Heart right ventricle (tissue), 16 donors: ENCODE measurements around the gene CAPN9. TPM values are rescaled to one million over a fixed set of nuclear protein-coding genes. Genes with fewer than 3 reads are reported as not detected.
"Not testable (repeated sequence)": the region's sequence is repeated elsewhere in the genome, so short reads cannot be mapped to it uniquely, and the experiment has no call there.

Experiments
- ATAC-seq, 8 donors: fragments of 200-7000 bp; cut with Tn5 transposase; one replicate each; pipeline ENCODE4 v1.9.1; 2020; ENCODE audit warnings: mild to moderate bottlenecking in 8 of 8, moderate library complexity in 8 of 8, moderate number of reproducible peaks in 1 of 8
- DNase-seq, 2 donors: peaks; one replicate each; pipeline ENCODE4 v3.0.0-alpha.2; 2020
- H3K27ac ChIP-seq, 10 donors: fragments of 200-600 bp; sonication (generic) in 2 of 10; one replicate each; pipeline versions ENCODE4 v1.5.0 to v1.8.0; 2020 to 2022; ENCODE audit warnings: mild to moderate bottlenecking in 3 of 10
- H3K27me3 ChIP-seq, 7 donors: fragments of 200-600 bp; one replicate each; pipeline ENCODE4 v1.8.0; 2021 to 2022; ENCODE audit warnings: mild to moderate bottlenecking in 2 of 7
- H3K36me3 ChIP-seq, 9 donors: fragments of 200-600 bp; sonication (generic) in 1 of 9; one replicate each; pipeline versions ENCODE4 v1.5.0 to v1.8.0; 2020 to 2022; ENCODE audit warnings: mild to moderate bottlenecking in 2 of 9
- H3K4me1 ChIP-seq, 9 donors: fragments of 200-600 bp; sonication (generic) in 1 of 9; one replicate each; pipeline versions ENCODE4 v1.5.0 to v1.8.0; 2020 to 2022; ENCODE audit warnings: mild to moderate bottlenecking in 4 of 9
- H3K4me3 ChIP-seq, 10 donors: fragments of 200-600 bp; sonication (generic) in 2 of 10; one replicate each; pipeline versions ENCODE4 v1.5.0 to v1.8.0; 2020 to 2022; ENCODE audit warnings: mild to moderate bottlenecking in 7 of 10, moderate library complexity in 2 of 10
- H3K9me3 ChIP-seq, 11 donors: fragments of 200-600 bp in 10 of 11; sonication (generic) in 2 of 11; one replicate each; pipeline versions ENCODE4 v1.5.0 to v1.8.0; 2013 to 2022; ENCODE audit warnings: mild to moderate bottlenecking in 2 of 11, control low read depth in 1 of 11, moderate library complexity in 1 of 11
- WGBS, 2 donors: extraction: QIAGEN DNeasy Blood & Tissue Kit; methylation state at CpG; one replicate each; pipeline ENCODE4 v1.1.7; 2013; ENCODE audit warnings: inconsistent platforms in 1 of 2; 5-methylcytosine and 5-hydroxymethylcytosine counted together
- intact Hi-C, 10 donors: fragments of 100-400 bp; cut with DNase I; formaldehyde crosslinking; loops; one replicate each; pipeline versions ENCODE4 v1.11.1 to v1.14.2; 2022
- polyA plus RNA-seq, 2 donors: library from polyadenylated mRNA; stranded (reverse); fragments of 200-250 nt; gene quantifications; one replicate each; pipeline ENCODE4 v1.2.3, GENCODE V29; 2013
- total RNA-seq, 10 donors: library from RNA; stranded (reverse); fragmentation: NEBNext Ultra II Directional in 3 of 10; extraction: Animal tissue kit (Norgen Biotek cat#: 25700) in 3 of 10; gene quantifications; one replicate each; pipeline versions ENCODE4 v1.2.1 to v1.2.4, GENCODE V29; 2021 to 2023
- TF ChIP-seq, protein P1 (sequence below), 9 donors: fragments of 200-600 bp; sonication (generic) in 2 of 9; IDR thresholded peaks; one replicate each; pipeline versions ENCODE4 v1.5.0 to v1.8.0; 2021 to 2022; ENCODE audit warnings: antibody characterized with exemption in 9 of 9, mild to moderate bottlenecking in 5 of 9, moderate library complexity in 1 of 9
- donor health status: Arrhythmogenic right ventricular cardiomyopathy.
- donor health status: ischemic (EF 13 %, LVEDD 7.1; RV severe dilation, severe dysfunction).
- donor health status: healthy with polysubstance abuse.
- donor health status: DM: no; HTN: yes; CAD: no.
- donor health status: DM: no; HTN: no; CAD: no.
- donor health status: ischemic (EF 25% LVEDD 6.9; RV normal size, moderate dysfunction).
- donor health status: ischemic (EF 25% LVEDD 5.7; RV mildly dilated, moderate dysfunction).
- donor health status: healthy.
- donor health status: DM: yes; HTN: yes; CAD: no.
- donor health status: Ischemic cardiomyopathy.
- donor health status: ischemic (EF 35%, LVEDD 5.7; RV mildly dilated, moderate dysfunction).
- donor health status: nonischemic (EF 11% LVEDD 7.7; RV severe dilation, severe dysfunction).
- donor health status: DM: yes; HTN: yes; CAD: no.
- donor health status: PGD.
- donor health status: ischemic (EF 29% LVEDD 5.4; RV normal size, mild dysfunction).
- donor health status: nonischemic (EF 23%, LVEDD 6.1; RV moderate dilation, normal function).

CAPN9 gene
- total and polyA plus RNA-seq, 12 donors, result 0.22 to 0.25 (median 0.24) TPM; not detected in 9

DNA sequence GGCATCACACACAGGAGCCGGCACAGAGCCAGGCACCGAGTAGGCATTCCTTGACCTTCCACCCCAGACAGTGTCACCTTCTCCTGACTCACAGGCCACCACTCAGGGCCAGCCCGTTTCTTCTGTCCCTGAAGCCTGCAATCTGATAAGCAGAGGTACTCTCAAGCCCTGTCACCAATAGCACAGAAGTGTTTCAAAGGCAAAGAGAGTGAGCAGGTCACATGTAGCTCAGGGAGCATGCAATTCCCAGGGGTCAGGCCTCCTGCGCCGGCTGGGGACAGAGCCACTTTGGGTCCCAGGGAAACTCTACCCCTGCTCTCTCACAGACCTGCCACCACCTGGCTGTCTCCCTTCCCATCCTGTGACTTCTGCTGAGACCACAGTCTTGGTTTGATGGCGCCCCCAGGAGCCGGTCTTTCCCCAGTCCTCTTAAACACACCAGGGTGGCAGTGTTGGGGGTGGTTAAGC, 13.2 kb downstream of the CAPN9 start:
- intact Hi-C loops, result no loop called here
- Histone ChIP-seq H3K9me3 (peaks cover 0 to 6% (median 0%) of the 10 kb centered on the region in 11 donors), H3K27me3 (no peaks in the 10 kb centered on the region), H3K27ac (no peak overlapping the region), H3K36me3 (no peaks in the 10 kb centered on the region), H3K4me3 (no peak overlapping the region), H3K4me1 (peaks cover 0 to 6% (median 0%) of the 10 kb centered on the region in 9 donors)
- 58 to 69% methylated on average over 7 of the region's 7 CpGs for WGBS, 2 donors
- DNase-seq (no peak), ATAC-seq (peak in 5 of 8 donors; percentile 16 to 69 (median 28))
- TF ChIP-seq, protein P1, sequence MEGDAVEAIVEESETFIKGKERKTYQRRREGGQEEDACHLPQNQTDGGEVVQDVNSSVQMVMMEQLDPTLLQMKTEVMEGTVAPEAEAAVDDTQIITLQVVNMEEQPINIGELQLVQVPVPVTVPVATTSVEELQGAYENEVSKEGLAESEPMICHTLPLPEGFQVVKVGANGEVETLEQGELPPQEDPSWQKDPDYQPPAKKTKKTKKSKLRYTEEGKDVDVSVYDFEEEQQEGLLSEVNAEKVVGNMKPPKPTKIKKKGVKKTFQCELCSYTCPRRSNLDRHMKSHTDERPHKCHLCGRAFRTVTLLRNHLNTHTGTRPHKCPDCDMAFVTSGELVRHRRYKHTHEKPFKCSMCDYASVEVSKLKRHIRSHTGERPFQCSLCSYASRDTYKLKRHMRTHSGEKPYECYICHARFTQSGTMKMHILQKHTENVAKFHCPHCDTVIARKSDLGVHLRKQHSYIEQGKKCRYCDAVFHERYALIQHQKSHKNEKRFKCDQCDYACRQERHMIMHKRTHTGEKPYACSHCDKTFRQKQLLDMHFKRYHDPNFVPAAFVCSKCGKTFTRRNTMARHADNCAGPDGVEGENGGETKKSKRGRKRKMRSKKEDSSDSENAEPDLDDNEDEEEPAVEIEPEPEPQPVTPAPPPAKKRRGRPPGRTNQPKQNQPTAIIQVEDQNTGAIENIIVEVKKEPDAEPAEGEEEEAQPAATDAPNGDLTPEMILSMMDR (IDR thresholded peaks at IDR 0.05), result no peak

DNA sequence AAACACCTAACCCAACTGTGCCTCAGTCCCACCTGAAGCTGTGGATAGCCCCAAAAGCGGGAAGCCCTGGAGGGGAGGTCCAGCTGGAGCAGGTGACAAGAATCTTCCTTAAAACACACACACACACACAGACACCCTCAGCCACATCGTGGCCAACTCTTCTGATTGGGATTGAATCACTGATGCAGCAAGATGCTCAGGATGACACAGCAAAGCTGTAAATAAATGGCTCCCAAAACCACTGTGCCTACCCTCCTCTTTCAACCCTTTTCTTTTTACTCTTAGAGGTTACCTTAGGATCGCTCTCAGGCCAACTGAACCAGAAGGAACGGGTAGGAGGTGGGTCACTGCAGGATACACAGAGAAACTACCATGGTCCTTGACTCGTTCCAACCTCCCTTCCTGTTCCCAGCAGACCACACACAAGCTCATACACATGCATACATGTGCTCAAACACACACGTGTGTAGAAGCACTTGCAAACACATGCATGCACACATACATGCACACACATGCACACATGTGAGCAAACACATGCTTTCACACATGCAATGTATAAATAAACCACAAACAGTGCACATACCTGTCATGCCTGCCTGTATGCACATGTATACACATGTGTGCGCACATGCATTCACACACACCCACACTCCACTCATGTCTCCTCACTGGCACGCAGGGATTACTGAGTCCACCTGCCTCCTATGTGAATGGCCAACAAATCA, 14.4 kb downstream of the CAPN9 start:
- peaks cover 0 to 6% (median 0%) of the 10 kb centered on the region in 9 donors for H3K4me1 ChIP-seq
- intact Hi-C loops, result no loop called here
- H3K27me3 ChIP-seq, result no peaks in the 10 kb centered on the region
- WGBS, 2 donors, result 88 to 89% methylated on average over 8 of the region's 8 CpGs
- no peaks in the 10 kb centered on the region for H3K36me3 ChIP-seq
- DNase-seq (no peak), ATAC-seq (no peak)
- peaks cover 0 to 6% (median 0%) of the 10 kb centered on the region in 11 donors for H3K9me3 ChIP-seq
- H3K4me3 ChIP-seq, result no peak overlapping the region
- no peak overlapping the region for H3K27ac ChIP-seq
- TF ChIP-seq, protein P1 (IDR thresholded peaks at IDR 0.05), result no peak

DNA sequence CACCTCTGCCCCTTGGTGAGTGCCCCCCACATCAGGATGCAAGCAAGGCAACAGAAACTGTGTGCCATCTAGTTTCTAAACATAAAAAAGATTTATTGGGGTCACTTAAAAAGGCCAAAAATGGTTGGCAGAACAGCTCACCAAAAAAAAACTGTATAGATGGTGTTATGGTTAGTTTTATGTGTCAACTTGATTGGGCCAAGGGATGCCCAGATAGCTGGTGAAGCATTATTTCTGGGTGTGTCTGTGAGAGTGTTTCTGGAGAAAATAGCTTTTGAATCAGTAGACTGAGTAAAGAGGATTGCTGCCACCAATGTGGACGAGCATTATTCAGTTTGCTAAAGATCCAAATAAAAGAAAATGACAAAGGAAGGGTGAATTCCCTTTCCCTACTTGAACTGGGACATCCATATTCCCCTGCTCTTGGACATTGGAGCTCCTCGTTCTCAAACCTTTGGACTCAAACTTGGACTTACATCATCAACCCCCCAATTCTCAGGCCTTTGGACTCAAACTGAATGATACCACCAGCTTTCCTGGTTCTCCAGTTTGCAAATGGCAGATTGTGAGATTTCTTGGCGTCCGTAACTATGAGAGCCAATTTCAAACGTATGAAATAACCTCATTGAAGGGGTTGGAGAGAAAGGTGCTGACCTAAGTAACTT, 16.9 kb downstream of the CAPN9 start:
- Histone ChIP-seq H3K36me3 (no peaks in the 10 kb centered on the region), H3K4me3 (no peak overlapping the region), H3K27ac (no peak overlapping the region), H3K9me3 (peaks cover 0 to 6% (median 0%) of the 10 kb centered on the region in 11 donors), H3K4me1 (peaks cover 0 to 10% (median 0%) of the 10 kb centered on the region in 9 donors), H3K27me3 (no peaks in the 10 kb centered on the region)
- TF ChIP-seq, protein P1 (IDR thresholded peaks at IDR 0.05), result no peak
- ATAC-seq (no peak), DNase-seq (no peak)
- intact Hi-C loops, result no loop called here
- WGBS, 2 donors, result 92% methylated on average over 5 of the region's 5 CpGs

DNA sequence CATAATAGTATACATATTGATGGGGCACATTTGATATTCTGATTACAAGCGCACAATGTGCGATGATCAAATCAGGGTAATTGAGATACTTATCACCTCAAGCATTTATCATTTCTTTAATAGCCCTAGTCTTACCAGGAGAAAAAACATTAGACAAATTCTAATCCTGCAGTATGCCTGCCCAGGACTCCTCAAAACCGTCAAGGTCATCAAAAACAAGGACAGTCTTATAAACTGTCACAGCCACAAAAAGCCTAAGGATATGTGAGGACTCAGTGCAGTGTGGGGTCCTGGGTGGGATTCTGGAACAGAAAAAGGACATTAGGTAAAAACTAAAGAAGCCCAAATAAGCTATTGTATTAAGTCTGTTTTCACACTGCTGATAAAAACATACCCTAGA, 19.1 kb downstream of the CAPN9 start:
- WGBS, 2 donors, result 94% methylated on average over 3 of the region's 3 CpGs
- no peak overlapping the region for H3K4me3 ChIP-seq
- intact Hi-C loops, result no loop called here

DNA sequence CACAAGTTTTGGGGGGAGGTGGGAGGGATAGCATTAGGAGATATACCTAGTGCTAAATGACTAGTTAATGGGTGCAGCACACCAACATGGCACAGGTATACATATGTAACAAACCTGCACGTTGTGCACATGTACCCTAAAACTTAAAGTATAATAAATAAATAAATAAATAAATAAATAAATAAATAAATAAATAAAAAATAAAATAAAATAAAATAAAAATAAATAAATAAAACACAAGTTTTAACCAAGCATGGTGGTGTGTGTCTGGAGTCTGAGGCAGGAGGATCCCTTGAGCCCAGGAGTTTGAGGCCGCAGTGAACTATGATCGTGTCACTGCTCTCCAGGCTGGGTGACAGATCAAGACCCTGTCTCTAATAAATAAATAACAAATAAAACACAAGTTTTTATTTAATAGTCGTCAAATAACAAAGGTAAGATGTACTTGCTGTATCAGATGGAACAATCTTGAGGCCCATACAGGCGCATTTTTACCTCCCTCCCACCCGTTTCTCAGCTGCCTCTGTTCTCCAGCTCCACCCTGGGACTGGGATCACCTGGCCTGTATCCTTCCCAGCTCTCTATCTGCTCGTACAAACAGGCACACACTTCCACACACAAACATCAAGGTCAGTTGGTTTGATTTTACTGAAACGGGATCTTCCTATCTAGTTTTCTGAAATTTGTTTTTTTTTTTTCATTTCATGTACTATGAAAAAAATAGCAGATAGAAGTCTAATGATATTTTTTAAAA, 20.8 kb downstream of the CAPN9 start:
- H3K27ac ChIP-seq, H3K36me3 ChIP-seq, DNase-seq, H3K4me3 ChIP-seq, ATAC-seq, intact Hi-C loops, H3K27me3 ChIP-seq: not testable (repeated sequence)
- H3K4me1 ChIP-seq, result peaks cover 0 to 17% (median 7%) of the 10 kb centered on the region in 9 donors
- H3K9me3 ChIP-seq, result peaks cover 0 to 12% (median 0%) of the 10 kb centered on the region in 11 donors
- 80 to 87% methylated on average over 8 of the region's 8 CpGs for WGBS, 2 donors

More for the DNA sequence above, 19.1 kb downstream of the CAPN9 start:
- Histone ChIP-seq H3K4me1 (peaks cover 0 to 8% (median 0%) of the 10 kb centered on the region in 9 donors), H3K36me3 (no peaks in the 10 kb centered on the region), H3K27me3 (no peaks in the 10 kb centered on the region), H3K9me3 (peaks cover 0 to 12% (median 0%) of the 10 kb centered on the region in 11 donors), H3K27ac (no peak overlapping the region)
- ATAC-seq (no peak), DNase-seq (no peak)
- TF ChIP-seq, protein P1 (IDR thresholded peaks at IDR 0.05), result no peak
